ENCODE data around the gene IL4R. TPM values are rescaled to one million over a fixed set of nuclear protein-coding genes. Genes with fewer than 3 reads are reported as not detected.

The IL4R gene
- total RNA-seq (ENCODE audit: low replicate concordance) = 12.3 and 22.1 TPM in 2 replicates
- long read RNA-seq = 0 reads

DNA sequence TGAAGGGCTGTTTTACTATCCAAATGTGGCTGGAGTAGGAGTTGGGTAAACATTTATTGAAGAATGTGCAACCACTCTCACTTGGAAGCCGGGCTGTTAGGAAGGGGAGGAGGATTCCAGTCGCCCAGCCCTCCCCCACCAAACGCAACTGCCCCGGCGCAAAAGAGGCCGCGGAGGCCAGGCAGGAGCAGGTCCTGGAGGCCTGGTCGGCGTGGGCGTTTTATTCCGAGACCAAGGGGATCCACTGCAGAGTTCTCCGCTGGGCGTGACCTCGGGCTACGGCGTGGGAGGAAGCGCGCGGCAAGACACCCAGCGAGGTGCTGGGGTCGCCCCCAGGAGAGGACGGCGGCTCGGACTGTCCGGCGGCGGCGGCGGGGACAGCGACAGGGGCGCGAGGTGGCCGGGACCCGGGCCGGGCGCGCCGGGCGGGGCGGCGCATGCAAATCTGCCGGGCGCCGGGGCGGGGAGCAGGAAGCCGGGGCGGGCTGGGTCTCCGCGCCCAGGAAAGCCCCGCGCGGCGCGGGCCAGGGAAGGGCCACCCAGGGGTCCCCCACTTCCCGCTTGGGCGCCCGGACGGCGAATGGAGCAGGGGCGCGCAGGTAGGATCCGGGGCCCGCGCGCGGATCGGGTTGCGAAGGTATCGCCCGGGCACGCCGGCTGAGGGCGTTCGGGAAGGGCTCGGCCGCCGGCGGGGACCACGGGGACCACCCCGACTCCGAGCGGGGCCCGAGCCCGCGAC, at the start of gene IL4R:
Gene IL4R (plus strand): TSS at position 553 of the 739 bp plus-strand sequence. CDS start 26,230 bp downstream, outside the sequence.
- Mint-ChIP-seq H3K36me3 (no peaks in the 10 kb centered on the region), H3K4me1 (ENCODE audit: unreplicated experiment) (peaks cover 23% of the 10 kb centered on the region), H3K9me3 (no peaks in the 10 kb centered on the region), H3K4me3 (peak within 1 kb of the TSS; percentile 94), H3K27me3 (peaks cover 51% of the 10 kb centered on the region), H3K27ac (peak within 1 kb of the TSS; percentile 84)
- TF ChIP-seq, protein P1, sequence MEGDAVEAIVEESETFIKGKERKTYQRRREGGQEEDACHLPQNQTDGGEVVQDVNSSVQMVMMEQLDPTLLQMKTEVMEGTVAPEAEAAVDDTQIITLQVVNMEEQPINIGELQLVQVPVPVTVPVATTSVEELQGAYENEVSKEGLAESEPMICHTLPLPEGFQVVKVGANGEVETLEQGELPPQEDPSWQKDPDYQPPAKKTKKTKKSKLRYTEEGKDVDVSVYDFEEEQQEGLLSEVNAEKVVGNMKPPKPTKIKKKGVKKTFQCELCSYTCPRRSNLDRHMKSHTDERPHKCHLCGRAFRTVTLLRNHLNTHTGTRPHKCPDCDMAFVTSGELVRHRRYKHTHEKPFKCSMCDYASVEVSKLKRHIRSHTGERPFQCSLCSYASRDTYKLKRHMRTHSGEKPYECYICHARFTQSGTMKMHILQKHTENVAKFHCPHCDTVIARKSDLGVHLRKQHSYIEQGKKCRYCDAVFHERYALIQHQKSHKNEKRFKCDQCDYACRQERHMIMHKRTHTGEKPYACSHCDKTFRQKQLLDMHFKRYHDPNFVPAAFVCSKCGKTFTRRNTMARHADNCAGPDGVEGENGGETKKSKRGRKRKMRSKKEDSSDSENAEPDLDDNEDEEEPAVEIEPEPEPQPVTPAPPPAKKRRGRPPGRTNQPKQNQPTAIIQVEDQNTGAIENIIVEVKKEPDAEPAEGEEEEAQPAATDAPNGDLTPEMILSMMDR (conservative IDR thresholded peaks at IDR 0.05) = no peak
- no peak for DNase-seq (ENCODE audit: extremely low spot score, unreplicated experiment)

DNA sequence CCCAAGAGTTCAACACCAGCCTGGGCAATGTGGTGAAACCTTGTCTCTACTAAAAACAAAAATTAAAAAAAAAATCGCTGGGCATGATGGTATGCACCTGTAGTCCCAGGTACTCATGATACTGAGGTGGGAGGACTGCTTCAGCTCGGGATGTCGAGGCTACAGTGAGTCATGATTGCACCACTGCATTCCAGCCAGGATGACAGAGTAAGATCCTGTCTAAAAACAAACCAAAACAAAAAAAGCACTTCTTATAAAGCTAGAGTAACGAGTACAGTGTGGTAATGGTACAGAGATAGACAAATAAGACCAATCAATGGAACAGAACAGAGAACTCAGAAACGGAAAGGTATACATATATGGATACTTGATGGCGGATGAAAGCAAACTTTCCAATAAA, 49.6 kb upstream of the IL4R start:
- Mint-ChIP-seq H3K27ac (peak overlapping the region; percentile 56), H3K27me3 (no peaks in the 10 kb centered on the region), H3K36me3 (no peaks in the 10 kb centered on the region), H3K4me3 (peak overlapping the region; percentile 35), H3K9me3 (no peaks in the 10 kb centered on the region), H3K4me1 (ENCODE audit: unreplicated experiment) (peaks cover 5% of the 10 kb centered on the region)
- DNase-seq (ENCODE audit: extremely low spot score, unreplicated experiment) = no peak
- TF ChIP-seq, protein P1 (conservative IDR thresholded peaks at IDR 0.05) = no peak

DNA sequence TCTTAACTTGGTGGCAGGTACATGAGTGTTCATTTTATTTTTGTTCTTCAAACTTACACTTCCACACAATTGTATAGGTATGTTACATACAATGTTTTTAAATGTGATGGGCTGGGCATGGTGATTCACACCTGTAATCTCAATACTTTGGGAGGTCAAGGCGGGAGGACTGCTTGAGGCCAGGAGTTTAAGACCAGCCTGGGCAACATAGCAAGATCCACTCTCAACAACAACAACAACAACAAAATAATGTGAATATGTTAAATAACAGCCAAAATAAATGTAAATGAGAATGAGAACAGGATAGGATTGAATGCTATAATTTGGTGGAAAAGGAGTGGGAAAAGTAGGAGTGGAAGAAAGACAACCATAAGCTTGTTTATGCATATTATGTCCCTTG, 47.8 kb upstream of the IL4R start:
- TF ChIP-seq, protein P1 (conservative IDR thresholded peaks at IDR 0.05) = no peak
- H3K27ac Mint-ChIP-seq = no peak overlapping the region
- H3K27me3 Mint-ChIP-seq = no peaks in the 10 kb centered on the region
- no peaks in the 10 kb centered on the region for H3K36me3 Mint-ChIP-seq
- H3K4me3 Mint-ChIP-seq = no peak overlapping the region
- no peak for DNase-seq (ENCODE audit: extremely low spot score, unreplicated experiment)
- no peaks in the 10 kb centered on the region for H3K9me3 Mint-ChIP-seq
- H3K4me1 Mint-ChIP-seq (ENCODE audit: unreplicated experiment) = peaks cover 5% of the 10 kb centered on the region

DNA sequence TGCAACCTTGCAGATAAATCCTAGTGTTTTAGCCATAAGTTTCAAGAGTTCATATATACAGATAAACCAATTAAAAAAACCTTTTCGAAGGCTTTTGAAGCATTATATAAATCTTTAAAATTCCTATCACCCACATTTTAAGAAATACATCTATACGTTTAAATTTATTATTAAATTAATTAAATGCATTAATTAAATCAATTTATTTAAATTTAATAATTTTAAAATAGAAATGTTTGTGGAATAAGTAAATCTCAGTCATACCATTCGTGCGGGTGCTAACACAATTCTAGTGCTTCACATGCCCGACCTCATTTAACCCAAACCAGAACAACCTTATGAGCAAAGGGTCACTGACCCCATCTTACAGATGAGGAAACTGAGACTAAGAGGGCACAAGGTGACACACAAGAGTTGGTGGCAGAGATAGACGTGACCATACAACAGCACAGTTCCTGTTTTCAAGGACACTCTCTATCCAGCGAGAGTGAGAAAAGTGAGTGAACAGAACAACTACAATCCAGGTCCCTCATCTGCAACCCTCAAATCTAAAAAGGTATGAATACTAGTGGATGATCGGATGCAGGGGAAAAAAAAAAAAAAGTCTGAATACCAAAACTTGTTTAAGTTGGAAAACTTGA, 46.6 kb upstream of the IL4R start:
- peaks cover 5% of the 10 kb centered on the region for H3K4me1 Mint-ChIP-seq (ENCODE audit: unreplicated experiment)
- H3K36me3 Mint-ChIP-seq = no peaks in the 10 kb centered on the region
- TF ChIP-seq, protein P1 (conservative IDR thresholded peaks at IDR 0.05) = no peak
- no peak for DNase-seq (ENCODE audit: extremely low spot score, unreplicated experiment)
- peaks cover 2% of the 10 kb centered on the region for H3K9me3 Mint-ChIP-seq
- H3K27ac Mint-ChIP-seq = no peak overlapping the region
- peak overlapping the region; percentile 21 for H3K4me3 Mint-ChIP-seq
- no peaks in the 10 kb centered on the region for H3K27me3 Mint-ChIP-seq

DNA sequence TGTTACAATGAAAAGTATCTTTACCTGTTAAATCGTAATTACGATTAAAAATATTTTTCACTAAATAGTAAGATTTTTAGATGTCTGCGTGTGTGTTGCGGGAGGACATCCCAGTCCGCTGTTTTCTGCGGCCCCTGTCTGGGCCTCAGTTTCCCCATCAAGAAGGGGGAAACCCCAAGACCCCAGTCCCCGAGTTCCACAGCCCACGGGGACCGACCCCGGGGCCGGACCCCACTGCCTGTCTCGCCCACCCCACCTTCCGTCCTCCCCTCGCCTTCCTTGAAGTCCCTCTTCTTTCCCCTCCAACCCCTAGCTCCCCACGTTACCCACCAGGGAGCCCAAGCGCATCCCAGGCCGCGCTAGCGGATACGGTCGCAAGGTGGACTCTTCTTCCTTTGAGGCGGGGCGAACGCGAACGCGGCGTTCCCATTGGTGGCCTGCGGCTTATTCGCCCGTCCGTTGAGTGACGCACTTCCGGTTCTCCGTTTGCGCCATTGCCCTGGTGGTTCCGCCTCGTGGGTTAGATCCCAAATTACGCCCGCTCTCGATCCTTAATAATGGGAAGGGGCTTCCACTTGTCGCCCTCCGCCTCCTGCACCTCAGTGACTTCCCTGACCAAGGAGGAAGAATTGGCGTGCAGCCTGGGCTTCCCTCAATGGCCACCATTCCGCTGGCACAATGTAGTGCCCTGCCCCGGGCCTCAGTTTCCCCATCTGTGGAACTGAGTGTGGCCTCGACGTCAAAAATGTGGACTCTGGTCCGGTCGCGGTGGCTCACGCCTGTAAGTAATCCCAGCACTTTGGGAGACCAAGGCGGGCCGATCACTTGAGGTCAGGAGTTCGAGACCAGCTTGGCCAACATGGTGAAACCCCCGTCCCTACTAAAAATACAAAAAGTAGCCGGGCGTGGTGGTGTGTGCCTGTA, 45.1 kb upstream of the IL4R start, which contains the start of gene NSMCE1:
Gene NSMCE1 (minus strand): TSS at position 397 of the 924 bp plus-strand sequence. CDS start 11,202 bp downstream, outside the sequence.
- TF ChIP-seq, protein P1 (conservative IDR thresholded peaks at IDR 0.05) = peak; percentile 35
- Mint-ChIP-seq H3K4me1 (ENCODE audit: unreplicated experiment) (no peaks in the 10 kb centered on the region), H3K27me3 (no peaks in the 10 kb centered on the region), H3K36me3 (no peaks in the 10 kb centered on the region), H3K27ac (peak within 1 kb of the TSS; percentile 85), H3K4me3 (peak within 1 kb of the TSS; percentile 95), H3K9me3 (peaks cover 4% of the 10 kb centered on the region)
- peak; percentile 88 for DNase-seq (ENCODE audit: extremely low spot score, unreplicated experiment)

Data from type B pancreatic cell (in vitro differentiated cells).